NCI-H82 treated with DMSO at 0.1 percent for 48 hours (cell line): ENCODE results near the gene OR5M11.
"Not testable (repeated sequence)": the region's sequence is repeated elsewhere in the genome, so short reads cannot be mapped to it uniquely, and the experiment has no call there.

Source experiments
- DNase-seq: peaks from one replicate; lab custom pipeline; 2025; ENCODE audit not compliant: unreplicated experiment; lab: John Stamatoyannopoulos, UW

OR5M11 gene

DNA sequence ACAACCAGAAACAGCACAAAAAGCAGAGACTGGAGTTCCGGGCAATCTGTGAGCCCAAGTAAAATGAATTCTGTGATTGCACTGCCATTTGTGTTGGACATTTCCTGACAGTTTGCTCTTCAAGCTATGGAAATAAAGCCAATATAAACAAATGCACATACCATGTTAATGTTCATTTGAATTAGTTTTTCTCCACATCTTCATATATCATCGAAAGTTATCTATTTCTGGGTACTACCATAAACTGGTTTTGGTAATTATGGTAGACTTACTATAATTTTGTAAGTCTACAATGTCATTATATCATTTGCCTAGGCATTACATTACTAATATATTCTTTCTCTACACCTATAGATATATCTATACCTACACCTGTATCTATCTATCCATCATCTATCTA lies at the start of gene OR5M11:
TSS of gene OR5M11 (minus strand) at position 101 of the 400 bp plus-strand sequence. CDS start at position 101, 0 bp downstream.
- no peak for DNase-seq

DNA sequence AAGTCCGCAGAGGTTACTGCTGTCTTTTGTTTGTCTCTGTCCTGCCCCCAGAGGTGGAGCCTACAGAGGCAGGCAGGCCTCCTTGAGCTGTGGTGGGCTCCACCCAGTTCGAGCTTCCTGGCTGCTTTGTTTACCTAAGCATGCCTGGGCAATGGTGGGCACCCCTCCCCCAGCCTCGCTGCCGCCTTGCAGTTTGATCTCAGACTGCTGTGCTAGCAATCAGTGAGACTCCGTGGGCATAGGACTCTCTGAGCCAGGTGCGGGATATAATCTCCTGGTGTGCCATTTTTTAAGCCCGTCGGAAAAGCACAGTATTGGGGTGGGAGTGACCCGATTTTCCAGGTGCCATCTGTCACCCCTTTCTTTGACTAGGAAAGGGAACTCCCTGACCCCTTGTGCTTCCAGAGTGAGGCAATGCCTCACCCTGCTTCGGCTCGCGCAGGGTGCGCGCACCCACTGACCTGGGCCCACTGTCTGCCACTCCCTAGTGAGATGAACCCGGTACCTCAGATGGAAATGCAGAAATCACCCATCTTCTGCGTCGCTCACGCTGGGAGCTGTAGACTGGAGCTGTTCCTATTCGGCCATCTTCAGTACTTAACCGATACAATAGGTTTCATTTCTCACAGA lies 49.1 kb upstream of the OR5M11 start:
- not testable (repeated sequence) for DNase-seq

DNA sequence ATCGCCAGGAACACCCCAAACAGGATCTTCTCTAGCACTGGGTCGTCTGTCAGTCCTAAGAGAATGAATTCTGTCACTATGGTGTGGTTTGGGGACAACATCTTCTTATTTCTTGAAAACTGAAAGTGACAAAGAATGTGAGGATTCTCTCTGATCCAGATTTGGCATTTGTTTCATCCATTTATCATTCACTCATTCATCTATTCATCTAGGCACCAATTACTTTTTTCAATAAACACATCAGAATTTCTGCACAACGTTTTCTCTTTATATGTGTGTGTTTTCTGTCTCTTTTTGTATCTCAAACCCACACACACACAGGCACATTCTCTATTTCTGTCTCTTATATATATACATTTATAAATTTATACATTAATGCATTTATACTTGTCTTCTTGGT lies 34.6 kb upstream of the OR5M11 start, which contains the start of gene OR5M10:
TSS of gene OR5M10 (minus strand) at position 101 of the 400 bp plus-strand sequence. CDS start at position 101, 0 bp downstream.
- no peak for DNase-seq

DNA sequence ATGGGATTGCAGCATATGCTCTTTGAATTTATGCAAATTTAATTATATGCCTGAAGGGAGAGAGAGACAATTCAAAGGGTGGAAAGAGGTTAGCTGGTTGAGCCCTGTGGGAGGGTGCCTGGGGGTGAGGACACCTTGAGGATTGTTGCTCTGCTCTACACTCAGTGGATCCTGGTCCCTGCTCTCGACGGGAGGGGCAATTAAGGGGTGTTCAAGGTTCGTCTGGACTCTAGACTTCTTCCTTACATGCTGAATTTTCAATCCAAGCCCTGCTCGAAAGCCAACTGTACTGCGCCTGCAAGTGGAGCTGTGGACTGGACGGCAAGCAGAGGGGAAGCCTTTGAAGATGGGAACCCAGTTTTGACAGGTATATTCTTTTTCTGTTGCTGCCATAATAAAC lies 15.5 kb upstream of the OR5M11 start:
- DNase-seq, result no peak

DNA sequence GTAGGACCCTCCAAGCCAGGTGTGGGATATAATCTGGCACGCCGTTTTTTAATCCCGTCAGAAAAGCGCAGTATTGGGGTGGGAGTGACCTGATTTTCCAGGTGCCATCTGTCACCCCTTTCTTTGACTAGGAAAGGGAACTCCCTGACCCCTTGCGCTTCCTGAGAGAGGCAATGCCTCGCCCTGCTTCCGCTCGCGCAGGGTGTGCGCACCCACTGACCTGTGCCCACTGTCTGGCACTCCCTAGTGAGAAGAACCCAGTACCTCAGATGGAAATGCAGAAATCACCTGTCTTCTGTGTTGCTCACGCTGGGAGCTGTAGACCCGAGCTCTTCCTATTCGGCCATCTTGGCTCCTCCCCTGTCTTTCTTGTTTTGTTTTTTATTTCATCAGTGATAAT lies 11.6 kb upstream of the OR5M11 start:
- DNase-seq, result not testable (repeated sequence)

DNA sequence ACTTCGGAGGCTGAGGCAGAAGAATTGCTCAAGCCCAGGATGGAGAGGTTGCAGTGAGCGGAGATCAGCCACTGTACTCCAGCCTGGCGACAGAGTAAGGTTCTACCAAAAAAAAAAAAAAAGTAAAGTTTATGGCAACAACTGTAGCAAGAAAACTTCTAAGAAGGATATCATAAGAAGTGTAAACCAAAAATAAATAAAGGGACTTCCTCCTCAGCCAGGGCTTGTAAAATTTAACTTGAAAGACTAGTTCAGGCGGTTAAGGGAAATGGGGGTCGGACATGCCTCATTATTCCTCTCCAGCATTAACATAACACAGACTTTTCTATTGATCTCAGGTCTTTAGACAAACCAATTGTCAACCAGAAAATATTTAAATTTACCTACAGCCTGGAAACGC lies 2.5 kb upstream of the OR5M11 start:
- DNase-seq, result no peak

DNA sequence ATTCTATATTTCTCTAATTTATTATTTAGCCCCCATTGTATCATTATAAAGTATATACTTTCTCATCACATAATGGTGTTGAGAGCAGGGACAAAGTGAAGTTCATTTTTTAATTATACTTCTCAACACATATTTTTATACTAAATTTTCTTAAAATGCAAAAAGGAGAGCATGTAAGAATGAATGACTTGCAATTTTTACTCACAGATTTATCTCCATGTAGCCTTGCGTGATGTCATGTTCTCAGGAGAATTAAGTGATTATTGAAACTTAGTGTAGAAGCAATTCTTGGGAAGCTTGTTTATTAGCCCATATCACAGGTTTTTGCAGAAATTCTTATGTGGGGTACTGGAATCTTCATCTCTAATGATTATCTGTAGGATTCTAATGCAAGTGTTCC lies 682 bp upstream of the OR5M11 start:
- DNase-seq, result no peak

DNA sequence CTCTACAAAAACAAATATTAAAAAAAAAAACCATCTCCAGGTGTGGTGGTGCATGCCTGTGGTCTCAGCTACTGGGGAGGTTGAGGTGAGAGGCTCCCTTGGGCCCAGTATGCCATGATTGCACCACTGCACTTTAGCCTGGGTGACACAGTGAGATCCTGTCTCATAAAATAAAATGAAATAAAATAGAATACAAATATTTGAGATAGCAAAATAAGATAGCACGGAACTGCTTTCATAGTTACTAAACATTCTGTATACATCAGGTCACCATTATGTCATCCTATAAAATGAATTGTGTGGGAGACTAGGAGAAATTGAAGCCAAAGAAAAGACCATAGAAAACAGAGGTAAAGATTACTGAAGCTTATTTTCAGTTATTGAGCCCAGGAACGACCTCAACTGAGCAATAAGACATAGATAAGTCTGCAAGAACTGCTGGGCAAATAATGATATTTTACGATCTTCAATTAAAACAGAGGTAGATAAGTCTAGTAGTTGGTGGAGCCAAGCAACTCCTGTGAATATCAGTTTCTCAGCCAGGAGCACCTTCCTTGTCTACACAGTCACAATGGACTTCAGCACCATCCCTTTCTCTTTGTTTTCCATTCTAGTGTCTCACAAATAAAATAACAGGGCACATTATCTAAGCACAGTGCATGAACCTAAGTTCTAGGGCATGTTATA lies 9.9 kb downstream of the OR5M11 start:
- DNase-seq, result no peak

DNA sequence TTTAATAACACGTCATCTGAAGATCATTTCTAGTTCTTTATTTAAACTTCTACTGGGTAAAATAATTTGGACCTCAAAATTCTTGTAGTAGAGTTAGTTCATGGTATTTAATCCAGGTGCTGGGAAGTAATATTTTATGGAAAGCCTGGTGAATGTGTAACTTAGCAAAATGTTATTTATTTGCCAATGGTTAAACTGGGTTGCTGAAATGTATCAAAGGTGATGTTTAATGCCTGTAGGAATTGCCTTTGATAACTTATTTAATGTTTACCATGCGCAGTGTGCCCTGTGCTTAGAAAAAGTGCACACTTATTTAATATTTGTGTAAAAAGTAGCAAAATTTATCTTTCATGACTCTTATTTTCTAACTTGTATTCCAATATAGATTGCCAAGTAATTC lies 11.2 kb downstream of the OR5M11 start:
- no peak for DNase-seq

DNA sequence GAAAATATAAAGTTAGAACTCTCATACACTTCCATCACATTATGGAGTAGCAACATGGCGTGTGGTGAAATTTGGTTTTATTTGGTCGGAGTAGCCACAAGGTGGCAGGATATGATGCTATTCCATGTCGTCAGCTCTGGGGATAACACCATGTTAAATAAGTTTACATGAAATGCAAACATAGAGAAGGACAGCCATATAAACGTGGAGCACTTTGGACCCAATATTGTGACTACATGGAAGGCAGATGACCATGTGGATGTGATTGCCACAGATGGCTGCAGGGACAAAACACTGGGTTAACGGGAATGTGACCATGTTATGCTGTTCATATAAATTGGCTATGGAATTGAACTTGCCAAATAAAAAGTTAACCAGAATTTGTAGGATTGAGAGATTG lies 21.0 kb downstream of the OR5M11 start:
- no peak for DNase-seq

DNA sequence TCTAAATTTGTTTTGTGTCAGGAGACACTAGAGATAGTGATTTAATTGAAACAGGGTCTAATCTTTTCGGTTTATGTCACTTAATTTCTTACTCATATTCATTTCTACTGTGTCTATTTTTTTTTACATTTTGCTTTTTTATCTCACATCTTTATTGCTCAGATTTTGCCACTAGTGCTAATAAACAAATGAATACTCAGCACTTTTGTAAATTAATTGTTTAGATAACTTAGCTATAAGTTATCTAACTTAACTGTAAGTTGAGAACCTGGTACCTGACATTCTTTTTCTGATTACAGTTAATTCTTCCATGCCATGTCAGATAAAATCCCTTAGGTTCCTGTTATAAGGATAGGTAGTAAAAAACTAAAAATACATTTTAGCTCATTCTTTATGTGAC lies 29.8 kb downstream of the OR5M11 start:
- DNase-seq, result no peak

DNA sequence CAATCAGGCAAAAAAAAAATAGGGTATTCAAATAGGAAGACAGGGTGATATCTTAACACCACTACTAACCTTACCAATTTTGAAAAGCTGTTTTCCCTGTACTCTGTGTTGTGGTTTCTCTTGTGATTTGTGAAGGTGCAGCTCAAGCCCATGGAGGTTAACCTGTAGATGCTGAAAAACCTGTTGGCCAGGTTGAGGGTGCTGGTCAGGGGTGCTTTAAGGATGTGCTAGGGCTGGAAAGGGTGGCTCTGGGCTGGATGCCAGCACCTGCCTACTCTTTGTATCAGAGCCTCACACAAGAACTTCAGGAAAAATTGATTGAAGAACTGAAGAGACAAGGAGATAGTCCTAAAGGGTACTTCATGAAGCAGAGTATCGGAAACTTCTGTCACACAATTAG lies 33.6 kb downstream of the OR5M11 start:
- no peak for DNase-seq

DNA sequence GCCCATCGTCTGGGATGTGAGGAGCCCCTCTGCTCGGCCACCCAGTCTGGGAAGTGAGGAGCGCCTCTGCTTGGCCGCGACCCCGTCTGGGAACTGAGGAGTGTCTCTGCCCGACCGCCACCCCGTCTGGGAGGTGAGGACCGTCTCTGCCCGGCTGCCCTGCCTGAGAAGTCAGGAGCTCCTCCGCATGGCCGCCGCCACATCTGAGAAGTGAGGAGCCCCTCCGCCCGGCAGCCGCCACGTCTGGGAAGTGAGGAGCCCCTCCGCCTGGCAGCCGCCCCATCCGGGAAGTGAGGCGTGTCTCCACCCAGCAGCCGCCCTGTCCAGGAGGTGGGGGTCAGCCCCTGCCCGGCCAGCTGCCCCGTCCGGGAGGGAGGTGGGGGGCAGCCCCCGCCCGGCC lies 46.0 kb downstream of the OR5M11 start:
- no peak for DNase-seq

DNA sequence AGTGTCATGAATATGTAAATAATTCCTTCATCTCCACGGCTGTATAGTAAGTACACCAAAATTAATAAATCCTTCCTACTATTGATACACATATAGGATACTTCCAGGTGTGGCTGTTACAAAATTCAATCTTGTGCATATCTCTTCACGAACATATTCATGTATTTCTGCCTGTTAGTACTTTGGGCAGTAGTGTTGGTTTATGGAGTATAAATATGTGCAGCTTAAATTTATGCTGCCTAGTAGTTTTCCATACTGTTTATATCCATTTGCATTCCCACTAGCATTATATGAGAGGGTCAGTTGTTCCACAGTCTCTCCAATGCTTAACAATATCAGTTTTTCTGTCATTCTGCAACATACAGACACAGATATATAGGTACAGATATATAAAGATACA lies 47.9 kb downstream of the OR5M11 start:
- no peak for DNase-seq
